AG10803 (cell line): ENCODE measurements around the gene ANGPT4.
A peak's percentile ranks its signal among the peaks of the same experiment; 100 is the strongest.

ENCODE experiments used
- DNase-seq: peaks from one replicate; pipeline ENCODE4 v3.0.0; 2010; ENCODE audit warnings: low read depth
- H3K4me3 ChIP-seq: 2 replicates; pipeline ENCODE4 v1.5.1; 2011; ENCODE audit warnings: mild to moderate bottlenecking, low read length, control low read depth
- TF ChIP-seq, protein P1 (sequence below): conservative IDR thresholded peaks from 2 replicates; pipeline ENCODE4 v1.5.1; 2011; ENCODE audit warnings: mild to moderate bottlenecking, low read length, control low read depth, inconsistent platforms

ANGPT4 gene

DNA sequence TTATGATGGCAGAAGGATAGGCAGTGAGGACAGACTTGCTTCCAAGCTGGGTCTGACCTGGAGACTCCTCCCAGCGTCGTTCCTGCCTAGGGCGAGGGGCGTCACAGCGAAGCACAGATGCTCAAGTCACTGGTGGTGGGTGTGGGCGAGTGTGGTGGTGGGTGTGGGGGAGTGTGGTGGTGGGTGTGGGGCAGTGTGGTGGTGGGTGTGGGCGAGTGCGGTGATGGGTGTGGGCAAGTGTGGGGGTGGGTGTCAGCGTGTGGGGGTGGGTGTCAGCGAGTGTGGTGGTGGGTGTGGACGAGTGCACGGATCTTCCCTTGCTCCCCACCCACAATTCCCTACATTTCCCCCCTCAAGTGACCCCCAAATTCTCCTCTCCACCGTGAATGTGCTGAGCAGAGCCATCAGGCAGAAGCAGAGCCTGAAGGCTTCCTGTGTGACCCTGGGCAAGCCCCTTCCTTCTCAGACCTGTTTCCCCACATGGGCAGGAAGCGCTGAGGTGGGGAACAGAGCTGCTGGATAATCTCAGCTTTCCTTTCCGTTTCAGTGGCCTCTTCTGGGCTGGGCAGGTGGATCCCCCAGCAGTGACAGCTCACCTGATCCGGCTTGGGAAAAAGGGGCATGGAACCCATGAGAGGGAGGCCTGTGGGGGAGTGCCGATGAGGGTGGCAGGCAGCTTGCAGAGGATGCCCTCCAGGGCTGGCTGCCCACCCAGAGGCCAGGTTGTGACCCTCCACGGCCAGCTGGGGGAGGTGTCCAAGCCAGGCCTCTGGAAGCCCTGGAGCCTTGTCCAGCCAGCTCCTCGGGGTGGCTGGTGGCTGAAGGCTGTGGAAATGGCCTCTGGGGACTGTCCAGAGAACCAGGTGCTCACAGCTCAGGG lies 43.0 kb upstream of the ANGPT4 start:
- no peak for DNase-seq
- no peak overlapping the region for H3K4me3 ChIP-seq
- TF ChIP-seq, protein P1, sequence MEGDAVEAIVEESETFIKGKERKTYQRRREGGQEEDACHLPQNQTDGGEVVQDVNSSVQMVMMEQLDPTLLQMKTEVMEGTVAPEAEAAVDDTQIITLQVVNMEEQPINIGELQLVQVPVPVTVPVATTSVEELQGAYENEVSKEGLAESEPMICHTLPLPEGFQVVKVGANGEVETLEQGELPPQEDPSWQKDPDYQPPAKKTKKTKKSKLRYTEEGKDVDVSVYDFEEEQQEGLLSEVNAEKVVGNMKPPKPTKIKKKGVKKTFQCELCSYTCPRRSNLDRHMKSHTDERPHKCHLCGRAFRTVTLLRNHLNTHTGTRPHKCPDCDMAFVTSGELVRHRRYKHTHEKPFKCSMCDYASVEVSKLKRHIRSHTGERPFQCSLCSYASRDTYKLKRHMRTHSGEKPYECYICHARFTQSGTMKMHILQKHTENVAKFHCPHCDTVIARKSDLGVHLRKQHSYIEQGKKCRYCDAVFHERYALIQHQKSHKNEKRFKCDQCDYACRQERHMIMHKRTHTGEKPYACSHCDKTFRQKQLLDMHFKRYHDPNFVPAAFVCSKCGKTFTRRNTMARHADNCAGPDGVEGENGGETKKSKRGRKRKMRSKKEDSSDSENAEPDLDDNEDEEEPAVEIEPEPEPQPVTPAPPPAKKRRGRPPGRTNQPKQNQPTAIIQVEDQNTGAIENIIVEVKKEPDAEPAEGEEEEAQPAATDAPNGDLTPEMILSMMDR = no peak

DNA sequence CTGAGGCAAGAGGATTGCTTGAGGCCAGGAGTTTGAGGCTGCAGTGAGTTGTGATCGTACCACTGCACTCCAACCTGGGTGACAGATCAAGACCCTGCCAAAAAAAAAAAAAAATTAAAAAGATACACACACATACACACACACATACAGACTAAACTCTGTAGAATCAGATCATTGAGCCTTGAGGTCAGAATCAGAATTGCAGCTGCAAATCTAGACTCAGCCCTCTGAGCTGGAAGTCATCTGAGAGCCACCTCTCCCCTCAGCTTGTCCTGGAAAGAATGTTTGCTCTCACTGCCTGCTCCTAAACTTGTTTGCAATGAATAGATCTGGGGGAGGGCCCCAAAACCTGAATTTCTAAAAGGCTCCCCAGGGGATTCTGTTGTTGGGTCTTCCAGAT lies 41.4 kb upstream of the ANGPT4 start:
- DNase-seq = no peak
- TF ChIP-seq, protein P1 = no peak; the same call in 1 of the 2 replicates
- no peak overlapping the region for H3K4me3 ChIP-seq

DNA sequence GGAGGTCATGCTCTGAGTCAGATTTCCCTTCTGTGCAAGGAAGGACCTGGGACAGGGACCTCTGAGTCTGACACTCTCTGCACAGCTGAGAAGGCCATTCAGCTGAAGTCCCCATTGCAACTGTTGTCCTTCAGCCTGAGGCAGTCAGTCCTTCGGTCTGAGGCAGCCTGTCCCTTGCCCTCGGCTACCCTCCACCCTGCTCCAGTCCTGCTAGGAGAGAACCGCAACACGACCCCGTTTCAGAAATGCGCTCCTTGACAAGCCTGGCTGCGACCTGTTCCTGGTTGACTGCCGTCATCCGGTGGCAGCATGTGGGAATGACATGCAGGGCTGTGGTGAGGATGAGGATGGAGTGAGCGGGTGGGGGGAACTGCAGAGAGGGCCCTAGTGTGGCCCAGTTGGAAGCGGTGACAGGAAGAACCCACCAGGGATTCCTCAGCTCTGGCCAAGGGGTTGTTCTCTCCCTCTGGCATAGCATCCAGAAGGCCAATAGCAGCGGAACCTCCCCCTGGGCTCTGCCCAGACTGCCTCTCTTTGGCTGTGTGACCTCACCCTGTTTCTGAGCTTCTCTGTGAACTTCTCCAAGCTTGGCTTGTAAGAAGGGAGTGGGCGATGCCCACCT lies 40.3 kb upstream of the ANGPT4 start:
- no peak overlapping the region for H3K4me3 ChIP-seq
- TF ChIP-seq, protein P1 = peak; percentile 98
- DNase-seq = peak; percentile 46

DNA sequence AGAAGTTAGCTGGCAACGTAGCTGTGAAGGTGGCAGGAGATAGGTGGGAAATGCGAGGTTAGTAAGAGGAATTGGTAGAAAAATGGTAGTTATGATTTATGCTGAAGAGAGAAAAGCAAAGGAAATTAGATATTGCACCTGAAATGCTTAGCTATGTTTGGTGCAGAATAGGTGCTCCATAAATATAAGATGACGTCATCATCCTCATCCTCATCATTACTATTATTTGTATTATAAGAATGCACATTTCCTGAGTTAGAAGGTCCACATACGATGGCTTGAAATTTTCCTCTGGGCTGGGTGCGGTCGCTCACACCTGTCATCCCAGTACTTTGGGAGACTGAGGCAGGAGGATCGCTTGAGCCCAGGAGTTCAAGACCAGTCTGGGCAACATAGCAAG lies 39.5 kb upstream of the ANGPT4 start:
- no peak for DNase-seq
- TF ChIP-seq, protein P1 = no peak
- no peak overlapping the region for H3K4me3 ChIP-seq

DNA sequence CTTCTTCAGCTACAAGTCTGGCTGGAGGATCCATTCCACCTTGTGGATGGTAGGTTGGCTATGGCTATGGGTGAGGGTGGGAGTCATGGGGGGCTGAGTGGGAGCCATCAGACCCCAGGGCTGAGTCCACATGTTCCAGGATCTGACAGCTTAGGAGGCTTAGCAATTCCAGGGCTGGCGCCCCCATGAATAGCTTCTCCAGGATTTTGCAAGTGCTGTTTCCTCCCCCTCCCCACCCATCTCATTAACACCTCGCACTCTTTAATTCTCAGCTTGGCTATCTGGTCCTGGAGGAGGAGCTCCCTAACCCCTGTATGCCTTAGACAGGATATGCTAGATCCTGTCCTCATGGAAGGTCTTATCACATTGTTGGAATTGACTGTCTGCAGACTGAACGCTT lies 39.0 kb upstream of the ANGPT4 start:
- TF ChIP-seq, protein P1 = no peak
- no peak overlapping the region for H3K4me3 ChIP-seq
- DNase-seq = no peak

DNA sequence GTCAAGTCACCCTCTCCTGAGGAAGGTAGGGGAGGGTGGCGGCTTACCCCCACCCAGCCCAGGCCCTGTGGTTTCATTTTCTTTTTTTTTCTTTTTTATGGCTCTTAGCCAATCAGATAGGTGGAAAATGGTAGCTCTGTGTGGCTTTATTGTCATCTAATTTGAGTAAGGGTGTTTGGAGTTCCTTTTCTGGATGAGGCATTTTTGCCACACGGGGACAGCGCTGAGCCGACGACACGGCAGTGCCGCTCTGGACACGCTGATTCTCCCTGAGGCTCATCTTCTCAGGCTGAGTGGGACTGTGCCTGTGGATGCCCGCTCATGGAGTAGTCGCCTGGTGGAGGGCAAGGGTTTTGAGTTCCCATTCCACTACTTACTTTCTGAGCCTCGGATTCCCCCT lies 37.6 kb upstream of the ANGPT4 start:
- TF ChIP-seq, protein P1 = peak; percentile 50

DNA sequence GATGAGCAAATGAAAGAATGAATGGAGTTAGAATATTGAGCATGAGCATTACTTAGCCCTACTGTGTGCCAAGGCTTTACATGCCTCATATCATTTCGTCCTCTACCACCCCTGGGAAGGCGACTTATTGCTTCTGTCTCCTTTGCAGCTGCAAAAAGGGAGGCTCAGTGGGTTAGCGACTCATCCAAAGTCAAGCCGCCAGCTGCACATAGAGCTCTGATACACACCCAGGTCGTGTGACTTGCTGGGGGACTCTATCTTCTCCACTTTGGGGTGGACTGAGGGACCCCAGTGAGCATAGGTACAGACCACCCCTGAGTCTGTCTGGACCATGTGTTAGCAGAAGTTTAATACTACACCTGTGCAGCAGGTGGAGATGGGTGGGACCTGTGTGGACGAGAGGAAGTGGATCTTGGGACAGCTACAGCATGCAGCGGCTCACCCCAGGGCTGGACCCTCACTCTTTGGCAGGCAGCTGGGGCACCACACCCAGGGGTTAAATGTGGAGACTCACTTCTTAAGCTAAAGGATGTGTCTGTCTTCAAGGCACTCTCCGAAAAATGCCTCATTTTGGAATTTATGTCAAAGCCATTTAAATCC lies 36.2 kb upstream of the ANGPT4 start:
- TF ChIP-seq, protein P1 = no peak
- H3K4me3 ChIP-seq = no peak overlapping the region
- no peak for DNase-seq

More for the DNA sequence above, 37.6 kb upstream of the ANGPT4 start:
- DNase-seq = peak; percentile 8
- no peak overlapping the region for H3K4me3 ChIP-seq
